Measurements from ENCODE around the gene TNS2. TPM values are rescaled to one million over a fixed set of nuclear protein-coding genes. Genes with fewer than 3 reads are reported as not detected.

TNS2 gene
- polyA plus RNA-seq, 1 of the 3 experiments (the other 2 are of a cell fraction) = 50.0 TPM

GRCh38 chr12:53070877-53071492 lies 21.1 kb downstream of the TNS2 start:
- no peaks in the 10 kb centered on the region for H3K9me3 ChIP-seq
- TF ChIP-seq MAX (IDR thresholded peaks at IDR 0.05; ENCODE audit: low read depth) (no peak), FOXJ3 (CRISPR knock-in tag; IDR thresholded peaks at IDR 0.05) (no peak)
- no peak for DNase-seq
- ChIA-PET CTCF (interaction anchor here (0.7 to 8.6 kb wide), 7 partner anchors 8 to 143 kb away, joined by 3 to 130 read pairs (median 7); partner anchors contain the start of genes IGFBP6 and SPRYD3), POLR2A (interaction anchor here (0.9 kb wide), 1 partner anchor 116 kb away, joined by 3 read pairs; no protein-coding TSS in a partner anchor)
- H3K27ac ChIP-seq (ENCODE audit: low read depth in 2 of 2, low read length in 1 of 2) = peak overlapping the region; percentile 52 to 90; a peak in 3 of 4 replicates
- H3K36me3 ChIP-seq (replicated peaks in 1 of 2; ENCODE audit: control insufficient read depth in 1 of 2, insufficient read depth in 2 of 2, low read length in 1 of 2) = peaks cover 13 to 14% of the 10 kb centered on the region in 2 experiments
- no peaks in the 10 kb centered on the region for H3K27me3 ChIP-seq (ENCODE audit: insufficient read depth)
- no peaks in the 10 kb centered on the region for H3K9me2 ChIP-seq
- H3K4me3 ChIP-seq (ENCODE audit: low read depth in 2 of 2, low read length in 1 of 2) = no peak overlapping the region
- H2AFZ ChIP-seq (ENCODE audit: low read depth) = no peak overlapping the region
- H3K79me2 ChIP-seq (ENCODE audit: insufficient read depth) = 0 out of 2 replicates have a peak, but pooled peaks cover 6% of the 10 kb centered on the region
- peaks cover 28 to 39% of the 10 kb centered on the region in 2 experiments for H3K4me1 ChIP-seq (ENCODE audit: control insufficient read depth in 1 of 2, insufficient read depth in 2 of 2, low read depth in 1 of 2, low read length in 1 of 2)
- peaks cover 16% of the 10 kb centered on the region for H3F3A ChIP-seq (replicated peaks; ENCODE audit: insufficient read depth)
- 90% methylated on average over 7 of the region's 7 CpGs for WGBS (ENCODE audit: low lambda C conversion rate)
- H4K20me1 ChIP-seq (ENCODE audit: insufficient read depth) = no peaks in the 10 kb centered on the region
- H3K4me2 ChIP-seq = peak overlapping the region; percentile 43; the same call in 1 of the 2 replicates
- no peak overlapping the region for H3K9ac ChIP-seq

- H3K27me3 ChIP-seq (ENCODE audit: insufficient read depth) = no peaks in the 10 kb centered on the region
- peaks cover 15% of the 10 kb centered on the region; the same call in 1 of the 2 replicates for H3K79me2 ChIP-seq (ENCODE audit: insufficient read depth)
- no peak overlapping the region for H2AFZ ChIP-seq (ENCODE audit: low read depth)
- H4K20me1 ChIP-seq (ENCODE audit: insufficient read depth) = no peaks in the 10 kb centered on the region
- POLR2A ChIA-PET = interaction anchor here (0.9 kb wide), 1 partner anchor 115 kb away, joined by 3 read pairs; no protein-coding TSS in a partner anchor
- H3K9me2 ChIP-seq = no peaks in the 10 kb centered on the region
- no peak for TF ChIP-seq YY1 (IDR thresholded peaks at IDR 0.05; ENCODE audit: low read depth)
- TF ChIP-seq NFIC (IDR thresholded peaks at IDR 0.05; ENCODE audit: borderline replicate concordance) = peak; percentile 76
- no peak for TF ChIP-seq TAF1 (IDR thresholded peaks at IDR 0.05; ENCODE audit: borderline replicate concordance, low read depth, low read length)
- peak; percentile 35; the same call in 1 of the 2 replicates for TF ChIP-seq SMC3 (IDR thresholded peaks at IDR 0.05; ENCODE audit: low read depth, low read length)
- TF ChIP-seq FOXJ3 (CRISPR knock-in tag; IDR thresholded peaks at IDR 0.05) = no peak
- TF ChIP-seq RAD21 (IDR thresholded peaks at IDR 0.05; ENCODE audit: low read length) = peak; percentile 35
- peak; percentile 46; the same call in 1 of the 2 replicates for TF ChIP-seq PBX3 (IDR thresholded peaks at IDR 0.05)
- peak; percentile 45 for TF ChIP-seq CTCF (IDR thresholded peaks at IDR 0.05)
- CTCF ChIA-PET = interaction anchor here (0.8 to 8.6 kb wide), 14 partner anchors 7 to 126 kb away, joined by 3 to 130 read pairs (median 4); partner anchors contain the start of genes IGFBP6, SOAT2 and SPRYD3
- H3F3A ChIP-seq (replicated peaks; ENCODE audit: insufficient read depth) = peaks cover 15% of the 10 kb centered on the region
- no peaks in the 10 kb centered on the region for H3K9me3 ChIP-seq
- H3K36me3 ChIP-seq (replicated peaks in 1 of 2; ENCODE audit: control insufficient read depth in 1 of 2, insufficient read depth in 2 of 2, low read length in 1 of 2) = peaks cover 15 to 21% of the 10 kb centered on the region in 2 experiments
- DNase-seq = peak; percentile 82
- WGBS (ENCODE audit: low lambda C conversion rate) = 53% methylated on average over 11 of the region's 11 CpGs
- H3K4me2 ChIP-seq = peak overlapping the region; percentile 43; the same call in 1 of the 2 replicates
- peaks cover 26 to 30% of the 10 kb centered on the region in 2 experiments for H3K4me1 ChIP-seq (ENCODE audit: control insufficient read depth in 1 of 2, insufficient read depth in 2 of 2, low read depth in 1 of 2, low read length in 1 of 2)
- no peak overlapping the region for H3K4me3 ChIP-seq (ENCODE audit: low read depth in 2 of 2, low read length in 1 of 2)
- peak overlapping the region; percentile 52 to 90 for H3K27ac ChIP-seq (ENCODE audit: low read depth in 2 of 2, low read length in 1 of 2)
- no peak overlapping the region for H3K9ac ChIP-seq
Observed at GRCh38 chr12:53071591-53072551, 22.0 kb downstream of the TNS2 start.

All from SK-N-SH (cell line).